CD4-positive, CD25-positive, alpha-beta regulatory T cell (primary cell): ENCODE data around the gene MAB21L4. TPM values are rescaled to one million over a fixed set of nuclear protein-coding genes. Genes with fewer than 3 reads are reported as not detected.

ENCODE experiments used
- ATAC-seq, 2 donors: fragments of 150-1000 bp; cut with Tn5 transposase; one replicate each; pipeline ENCODE4 v1.10.0; 2021; ENCODE audit warnings: low read depth in 2 of 2, moderate number of reproducible peaks in 2 of 2, moderate library complexity in 1 of 2
- DNase-seq, 3 donors: peaks; one replicate each; pipeline versions ENCODE4 v3.0.0 to v3.0.0-alpha.2; 2012 to 2022; ENCODE audit warnings: mixed read lengths in 1 of 3
- H3K27ac ChIP-seq: one replicate; pipeline ENCODE4 v1.7.0; 2013; ENCODE audit warnings: mild to moderate bottlenecking, low read length; ENCODE audit not compliant: insufficient read depth, poor library complexity, severe bottlenecking
- H3K27me3 ChIP-seq: one replicate; pipeline ENCODE4 v1.7.0; 2013; ENCODE audit warnings: low read length; ENCODE audit not compliant: control insufficient read depth, insufficient read depth
- H3K36me3 ChIP-seq: one replicate; pipeline ENCODE4 v1.7.0; 2013; ENCODE audit warnings: mild to moderate bottlenecking, low read length, moderate library complexity; ENCODE audit not compliant: control insufficient read depth, insufficient read depth
- H3K4me1 ChIP-seq: 2 replicates; pipeline ENCODE4 v1.7.0; 2013; ENCODE audit warnings: mild to moderate bottlenecking, low read length; ENCODE audit not compliant: insufficient read depth, control insufficient read depth, poor library complexity, severe bottlenecking
- H3K4me3 ChIP-seq: one replicate; pipeline ENCODE4 v1.7.0; 2013; ENCODE audit warnings: low read depth, mild to moderate bottlenecking, low read length, moderate library complexity
- H3K9me3 ChIP-seq, 2 experiments: 1 replicate in 1 of 2; 2 replicates in 1 of 2; pipeline ENCODE4 v1.7.0; 2013; ENCODE audit warnings: low read length in 2 of 2, mild to moderate bottlenecking in 1 of 2, moderate library complexity in 1 of 2; ENCODE audit not compliant: control insufficient read depth in 2 of 2
- H3K27ac Mint-ChIP-seq, 3 donors: one replicate each; pipeline ENCODE4 v1.8.0; 2020 to 2022; ENCODE audit warnings: mild to moderate bottlenecking in 3 of 3, mixed read lengths in 3 of 3, moderate library complexity in 2 of 3
- H3K27me3 Mint-ChIP-seq: one replicate; pipeline ENCODE4 v1.8.0; 2022; ENCODE audit warnings: mild to moderate bottlenecking, mixed read lengths
- H3K36me3 Mint-ChIP-seq: one replicate; pipeline ENCODE4 v1.8.0; 2020; ENCODE audit warnings: mixed read lengths
- H3K4me1 Mint-ChIP-seq, 4 donors: one replicate each; pipeline ENCODE4 v1.8.0; 2020 to 2022; ENCODE audit warnings: mixed read lengths in 4 of 4, mild to moderate bottlenecking in 1 of 4
- H3K4me3 Mint-ChIP-seq, 4 donors: one replicate each; pipeline ENCODE4 v1.8.0; 2020 to 2022; ENCODE audit warnings: mild to moderate bottlenecking in 4 of 4, mixed read lengths in 4 of 4, moderate library complexity in 3 of 4
- H3K9me3 Mint-ChIP-seq, 7 donors: one replicate each; pipeline ENCODE4 v1.8.0; 2020 to 2022; ENCODE audit warnings: mixed read lengths in 7 of 7, mild to moderate bottlenecking in 3 of 7, moderate library complexity in 2 of 7
- polyA plus RNA-seq, 4 donors: library from polyadenylated mRNA; unstranded; fragments of 300-500 nt; fragmentation: Illumina TruSeq; gene quantifications; one replicate each; pipeline ENCODE4 v1.2.3, GENCODE V29; 2021
- total RNA-seq: library from RNA; stranded (reverse); gene quantifications from one replicate; pipeline ENCODE4 v1.2.3, GENCODE V29; 2022

MAB21L4 gene
- total and polyA plus RNA-seq, 5 donors from 2014 or later, result not detected

GRCh38 chr2:240921311-240921994 lies 25.5 kb upstream of the MAB21L4 start:
- no peaks in the 10 kb centered on the region for H3K36me3 Mint-ChIP-seq
- Histone ChIP-seq H3K9me3 (no peaks in the 10 kb centered on the region), H3K27me3 (no peaks in the 10 kb centered on the region), H3K4me3 (no peak overlapping the region), H3K27ac (no peak overlapping the region), H3K36me3 (no peaks in the 10 kb centered on the region), H3K4me1 (no peaks in the 10 kb centered on the region)
- no peak overlapping the region for H3K4me3 Mint-ChIP-seq
- H3K27me3 Mint-ChIP-seq, result peaks cover 5% of the 10 kb centered on the region
- ATAC-seq, result peak in 1 of 2 donors; percentile 13
- H3K4me1 Mint-ChIP-seq, result no peaks in the 10 kb centered on the region
- no peaks in the 10 kb centered on the region for H3K9me3 Mint-ChIP-seq
- H3K27ac Mint-ChIP-seq, result no peak overlapping the region
- DNase-seq, result no peak

GRCh38 chr2:240920783-240921231 lies 24.9 kb upstream of the MAB21L4 start:
- no peaks in the 10 kb centered on the region for H3K36me3 ChIP-seq
- no peak for DNase-seq
- peaks cover 5% of the 10 kb centered on the region for H3K27me3 Mint-ChIP-seq
- no peaks in the 10 kb centered on the region for H3K36me3 Mint-ChIP-seq
- no peaks in the 10 kb centered on the region for H3K27me3 ChIP-seq
- H3K27ac Mint-ChIP-seq, result no peak overlapping the region
- no peak for ATAC-seq
- H3K9me3 Mint-ChIP-seq, result no peaks in the 10 kb centered on the region
- H3K4me1 ChIP-seq, result no peaks in the 10 kb centered on the region
- no peak overlapping the region for H3K4me3 Mint-ChIP-seq
- no peaks in the 10 kb centered on the region for H3K4me1 Mint-ChIP-seq
- no peak overlapping the region for H3K27ac ChIP-seq
- H3K4me3 ChIP-seq, result no peak overlapping the region
- H3K9me3 ChIP-seq, result no peaks in the 10 kb centered on the region

- ATAC-seq, result no peak
- no peaks in the 10 kb centered on the region for H3K36me3 ChIP-seq
- Mint-ChIP-seq H3K4me3 (no peak overlapping the region), H3K36me3 (no peaks in the 10 kb centered on the region), H3K4me1 (peaks cover 0 to 2% (median 0%) of the 10 kb centered on the region in 4 donors), H3K27ac (no peak overlapping the region), H3K9me3 (no peaks in the 10 kb centered on the region), H3K27me3 (peaks cover 5% of the 10 kb centered on the region)
- H3K4me1 ChIP-seq, result no peaks in the 10 kb centered on the region
- H3K4me3 ChIP-seq, result no peak overlapping the region
- no peak for DNase-seq
- H3K27me3 ChIP-seq, result no peaks in the 10 kb centered on the region
- H3K9me3 ChIP-seq, result no peaks in the 10 kb centered on the region
- no peak overlapping the region for H3K27ac ChIP-seq
Observed at GRCh38 chr2:240919786-240920782, 24.1 kb upstream of the MAB21L4 start.

GRCh38 chr2:240919161-240919781 lies 23.3 kb upstream of the MAB21L4 start:
- no peaks in the 10 kb centered on the region for H3K4me1 ChIP-seq
- H3K27me3 ChIP-seq, result no peaks in the 10 kb centered on the region
- Mint-ChIP-seq H3K27ac (no peak overlapping the region), H3K4me3 (no peak overlapping the region), H3K27me3 (peaks cover 5% of the 10 kb centered on the region), H3K4me1 (peaks cover 0 to 2% (median 0%) of the 10 kb centered on the region in 4 donors), H3K9me3 (no peaks in the 10 kb centered on the region), H3K36me3 (no peaks in the 10 kb centered on the region)
- no peak for DNase-seq
- H3K36me3 ChIP-seq, result no peaks in the 10 kb centered on the region
- no peak for ATAC-seq
- no peak overlapping the region for H3K27ac ChIP-seq
- no peaks in the 10 kb centered on the region for H3K9me3 ChIP-seq
- no peak overlapping the region for H3K4me3 ChIP-seq

- ATAC-seq, result no peak
- DNase-seq, result no peak
- H3K4me3 ChIP-seq, result no peak overlapping the region
- H3K9me3 ChIP-seq, result no peaks in the 10 kb centered on the region
- H3K27me3 Mint-ChIP-seq, result peaks cover 5% of the 10 kb centered on the region
- no peak overlapping the region for H3K27ac ChIP-seq
- no peaks in the 10 kb centered on the region for H3K9me3 Mint-ChIP-seq
- peaks cover 0 to 2% (median under 1%) of the 10 kb centered on the region in 4 donors for H3K4me1 Mint-ChIP-seq
- H3K4me1 ChIP-seq, result no peaks in the 10 kb centered on the region
- H3K27me3 ChIP-seq, result no peaks in the 10 kb centered on the region
- no peaks in the 10 kb centered on the region for H3K36me3 ChIP-seq
- no peak overlapping the region for H3K27ac Mint-ChIP-seq
- no peaks in the 10 kb centered on the region for H3K36me3 Mint-ChIP-seq
- no peak overlapping the region for H3K4me3 Mint-ChIP-seq
Observed at GRCh38 chr2:240918258-240919091, 22.5 kb upstream of the MAB21L4 start.

GRCh38 chr2:240917684-240918257 lies 21.8 kb upstream of the MAB21L4 start:
- no peak for ATAC-seq
- H3K36me3 ChIP-seq, result no peaks in the 10 kb centered on the region
- H3K4me1 ChIP-seq, result no peaks in the 10 kb centered on the region
- Mint-ChIP-seq H3K9me3 (no peaks in the 10 kb centered on the region), H3K27ac (no peak overlapping the region), H3K27me3 (peaks cover 5% of the 10 kb centered on the region), H3K4me1 (peaks cover 0 to 5% (median 1%) of the 10 kb centered on the region in 4 donors), H3K4me3 (peak overlapping the region in 1 of 4 donors; percentile 10), H3K36me3 (no peaks in the 10 kb centered on the region)
- no peak for DNase-seq
- no peaks in the 10 kb centered on the region for H3K27me3 ChIP-seq
- no peaks in the 10 kb centered on the region for H3K9me3 ChIP-seq
- no peak overlapping the region for H3K27ac ChIP-seq
- no peak overlapping the region for H3K4me3 ChIP-seq
